GM12878 (cell line): ENCODE results near the gene AUNIP.

Experiments used
- CREM ChIP-seq: IDR thresholded peaks from 2 replicates; pipeline ENCODE4 v1.6.1; 2014; ENCODE audit warnings: antibody characterized with exemption, low read depth
- HDAC2 ChIP-seq: fragments of 200-600 bp; sonication (generic); IDR thresholded peaks from 2 replicates; pipeline ENCODE4 v1.6.1; 2017
- HDGF ChIP-seq: fragments of 450-650 bp; IDR thresholded peaks from 2 replicates; pipeline ENCODE4 v1.6.1; 2016; ENCODE audit warnings: antibody characterized with exemption
- NFYA ChIP-seq: IDR thresholded peaks from 2 replicates; pipeline ENCODE4 v1.6.1; 2011; ENCODE audit warnings: low read depth, mild to moderate bottlenecking, low read length, improper control_type of control experiment, borderline replicate concordance
- POLR2A ChIP-seq: IDR thresholded peaks from 2 replicates; pipeline ENCODE4 v1.6.1; 2011; ENCODE audit warnings: low read depth, mild to moderate bottlenecking, low read length
- POLR2AphosphoS5 ChIP-seq: IDR thresholded peaks from 2 replicates; pipeline ENCODE4 v1.6.1; 2011; ENCODE audit warnings: mild to moderate bottlenecking, low read length, inconsistent platforms
- RAD21 ChIP-seq: IDR thresholded peaks from 2 replicates; pipeline ENCODE4 v1.6.1; 2011; ENCODE audit warnings: mild to moderate bottlenecking, low read depth, low read length, moderate library complexity; ENCODE audit not compliant: insufficient read depth
- RBBP5 ChIP-seq: fragments of 200-600 bp; sonication (generic); conservative IDR thresholded peaks from 2 replicates; pipeline ENCODE4 v1.6.1; 2016
- RCOR1 ChIP-seq: conservative IDR thresholded peaks from 2 replicates; pipeline ENCODE4 v1.6.1; 2012; ENCODE audit warnings: low read depth, low read length, improper control_type of control experiment
- RFX5 ChIP-seq: IDR thresholded peaks from 2 replicates; pipeline ENCODE4 v1.6.1; 2011; ENCODE audit warnings: low read depth, low read length, improper control_type of control experiment
- TARDBP ChIP-seq: IDR thresholded peaks from 2 replicates; pipeline ENCODE4 v1.6.1; 2016; ENCODE audit warnings: borderline replicate concordance
- TF ChIP-seq, protein P1 (sequence below): IDR thresholded peaks from 2 replicates; pipeline ENCODE4 v1.6.1; 2012; ENCODE audit warnings: low read depth, low read length, improper control_type of control experiment
- TF ChIP-seq, protein P2 (sequence below): IDR thresholded peaks from 2 replicates; pipeline ENCODE4 v1.6.1; 2011; ENCODE audit warnings: low read depth, mild to moderate bottlenecking, low read length, moderate library complexity, borderline replicate concordance; ENCODE audit errors: extremely low read depth
- TF ChIP-seq, protein P3 (sequence below), 3 experiments: IDR thresholded peaks in 2 of 3; conservative IDR thresholded peaks in 1 of 3; 2 replicates each; pipeline ENCODE4 v1.5.1; 2011; ENCODE audit warnings: low read depth in 3 of 3, low read length in 3 of 3, mild to moderate bottlenecking in 3 of 3, control low read depth in 2 of 3, moderate library complexity in 2 of 3, inconsistent platforms in 1 of 3, mixed read lengths in 1 of 3; ENCODE audit not compliant: control insufficient read depth in 2 of 3, insufficient read depth in 1 of 3; ENCODE audit errors: extremely low read depth in 1 of 3

GRCh38 chr1:25829046-25829445 lies 30.2 kb downstream of the AUNIP start:
- no peak for TF ChIP-seq NFYA
- no peak for TF ChIP-seq RFX5
- TF ChIP-seq, protein P1, sequence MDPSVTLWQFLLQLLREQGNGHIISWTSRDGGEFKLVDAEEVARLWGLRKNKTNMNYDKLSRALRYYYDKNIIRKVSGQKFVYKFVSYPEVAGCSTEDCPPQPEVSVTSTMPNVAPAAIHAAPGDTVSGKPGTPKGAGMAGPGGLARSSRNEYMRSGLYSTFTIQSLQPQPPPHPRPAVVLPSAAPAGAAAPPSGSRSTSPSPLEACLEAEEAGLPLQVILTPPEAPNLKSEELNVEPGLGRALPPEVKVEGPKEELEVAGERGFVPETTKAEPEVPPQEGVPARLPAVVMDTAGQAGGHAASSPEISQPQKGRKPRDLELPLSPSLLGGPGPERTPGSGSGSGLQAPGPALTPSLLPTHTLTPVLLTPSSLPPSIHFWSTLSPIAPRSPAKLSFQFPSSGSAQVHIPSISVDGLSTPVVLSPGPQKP: no peak
- TF ChIP-seq RCOR1: no peak
- no peak for TF ChIP-seq POLR2A
- no peak for TF ChIP-seq RBBP5
- TF ChIP-seq CREM: no peak
- TF ChIP-seq, protein P2, sequence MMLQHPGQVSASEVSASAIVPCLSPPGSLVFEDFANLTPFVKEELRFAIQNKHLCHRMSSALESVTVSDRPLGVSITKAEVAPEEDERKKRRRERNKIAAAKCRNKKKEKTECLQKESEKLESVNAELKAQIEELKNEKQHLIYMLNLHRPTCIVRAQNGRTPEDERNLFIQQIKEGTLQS: no peak
- TF ChIP-seq POLR2AphosphoS5: no peak
- no peak for TF ChIP-seq RAD21
- TF ChIP-seq, protein P3, sequence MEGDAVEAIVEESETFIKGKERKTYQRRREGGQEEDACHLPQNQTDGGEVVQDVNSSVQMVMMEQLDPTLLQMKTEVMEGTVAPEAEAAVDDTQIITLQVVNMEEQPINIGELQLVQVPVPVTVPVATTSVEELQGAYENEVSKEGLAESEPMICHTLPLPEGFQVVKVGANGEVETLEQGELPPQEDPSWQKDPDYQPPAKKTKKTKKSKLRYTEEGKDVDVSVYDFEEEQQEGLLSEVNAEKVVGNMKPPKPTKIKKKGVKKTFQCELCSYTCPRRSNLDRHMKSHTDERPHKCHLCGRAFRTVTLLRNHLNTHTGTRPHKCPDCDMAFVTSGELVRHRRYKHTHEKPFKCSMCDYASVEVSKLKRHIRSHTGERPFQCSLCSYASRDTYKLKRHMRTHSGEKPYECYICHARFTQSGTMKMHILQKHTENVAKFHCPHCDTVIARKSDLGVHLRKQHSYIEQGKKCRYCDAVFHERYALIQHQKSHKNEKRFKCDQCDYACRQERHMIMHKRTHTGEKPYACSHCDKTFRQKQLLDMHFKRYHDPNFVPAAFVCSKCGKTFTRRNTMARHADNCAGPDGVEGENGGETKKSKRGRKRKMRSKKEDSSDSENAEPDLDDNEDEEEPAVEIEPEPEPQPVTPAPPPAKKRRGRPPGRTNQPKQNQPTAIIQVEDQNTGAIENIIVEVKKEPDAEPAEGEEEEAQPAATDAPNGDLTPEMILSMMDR (IDR thresholded peaks at IDR 0.05 in 2 of 3, conservative IDR thresholded peaks at IDR 0.05 in 1 of 3; ENCODE audit: control insufficient read depth in 2 of 3, extremely low read depth in 1 of 3, insufficient read depth in 1 of 3, low read depth in 3 of 3, low read length in 3 of 3): no peak
- TF ChIP-seq TARDBP: no peak
- no peak for TF ChIP-seq HDAC2
- no peak for TF ChIP-seq HDGF
